ENCODE measurements around the gene SLC25A48.
"Not testable (repeated sequence)": the region's sequence is repeated elsewhere in the genome, so short reads cannot be mapped to it uniquely, and the experiment has no call there.

Gene SLC25A48

GRCh38 chr5:135851915-135852845, 17.7 kb downstream of the SLC25A48 start:
- H3K4me2 ChIP-seq = no peak overlapping the region
- no peaks in the 10 kb centered on the region for H4K20me1 ChIP-seq
- H3K9ac ChIP-seq = no peak overlapping the region
- no peak for TF ChIP-seq Cebpa-rat (IDR thresholded peaks at IDR 0.05)
- no peak overlapping the region for H3K27ac ChIP-seq
- H3K27me3 ChIP-seq = no peaks in the 10 kb centered on the region
- no peaks in the 10 kb centered on the region for H3K36me3 ChIP-seq
- H3K4me1 ChIP-seq = no peaks in the 10 kb centered on the region
- H3K4me3 ChIP-seq = no peak overlapping the region
- peaks cover 15% of the 10 kb centered on the region for H3K9me3 ChIP-seq

- TF ChIP-seq Cebpa-rat (IDR thresholded peaks at IDR 0.05) = no peak
- no peaks in the 10 kb centered on the region for H3K27me3 ChIP-seq
- no peaks in the 10 kb centered on the region for H3K4me1 ChIP-seq
- peaks cover 29% of the 10 kb centered on the region for H3K9me3 ChIP-seq
- no peak overlapping the region for H3K4me3 ChIP-seq
- H3K27ac ChIP-seq = no peak overlapping the region
- no peak overlapping the region for H3K9ac ChIP-seq
- no peak overlapping the region for H3K4me2 ChIP-seq
- no peaks in the 10 kb centered on the region for H4K20me1 ChIP-seq
- no peaks in the 10 kb centered on the region for H3K36me3 ChIP-seq
Measured at GRCh38 chr5:135857630-135858311, 23.3 kb downstream of the SLC25A48 start.

GRCh38 chr5:135859186-135859585, 24.7 kb downstream of the SLC25A48 start:
- H4K20me1 ChIP-seq, H3K36me3 ChIP-seq, H3K27ac ChIP-seq, H3K4me3 ChIP-seq, H3K27me3 ChIP-seq, H3K4me2 ChIP-seq, H3K4me1 ChIP-seq, H3K9ac ChIP-seq: not testable (repeated sequence)
- H3K9me3 ChIP-seq = peaks cover 18% of the 10 kb centered on the region

- Histone ChIP-seq H3K4me2 (no peak overlapping the region), H3K36me3 (no peaks in the 10 kb centered on the region), H3K9ac (no peak overlapping the region), H3K4me3 (no peak overlapping the region), H4K20me1 (no peaks in the 10 kb centered on the region), H3K9me3 (peaks cover 14% of the 10 kb centered on the region), H3K27me3 (no peaks in the 10 kb centered on the region), H3K27ac (no peak overlapping the region), H3K4me1 (no peaks in the 10 kb centered on the region)
- no peak for TF ChIP-seq Cebpa-rat (IDR thresholded peaks at IDR 0.05)
Measured at GRCh38 chr5:135859641-135860040, 25.2 kb downstream of the SLC25A48 start.

- no peak overlapping the region for H3K9ac ChIP-seq
- peaks cover 14% of the 10 kb centered on the region; the same call in 1 of the 2 replicates for H3K9me3 ChIP-seq
Measured at GRCh38 chr5:135861641-135862040, 27.2 kb downstream of the SLC25A48 start.

GRCh38 chr5:135862086-135862485, 27.6 kb downstream of the SLC25A48 start:
- H3K4me1 ChIP-seq = no peaks in the 10 kb centered on the region
- no peaks in the 10 kb centered on the region for H3K27me3 ChIP-seq
- no peak overlapping the region for H3K27ac ChIP-seq
- H3K36me3 ChIP-seq = no peaks in the 10 kb centered on the region
- no peak for TF ChIP-seq Cebpa-rat (IDR thresholded peaks at IDR 0.05)
- no peak overlapping the region for H3K9ac ChIP-seq
- H3K9me3 ChIP-seq = peaks cover 14% of the 10 kb centered on the region; the same call in 1 of the 2 replicates
- no peaks in the 10 kb centered on the region for H4K20me1 ChIP-seq
- no peak overlapping the region for H3K4me2 ChIP-seq
- H3K4me3 ChIP-seq = no peak overlapping the region

More at GRCh38 chr5:135861641-135862040, 27.2 kb downstream of the SLC25A48 start:
- Histone ChIP-seq H3K4me1 (no peaks in the 10 kb centered on the region), H3K4me3 (no peak overlapping the region), H4K20me1 (no peaks in the 10 kb centered on the region), H3K36me3 (no peaks in the 10 kb centered on the region), H3K27ac (no peak overlapping the region), H3K27me3 (no peaks in the 10 kb centered on the region), H3K4me2 (no peak overlapping the region)
- no peak for TF ChIP-seq Cebpa-rat (IDR thresholded peaks at IDR 0.05)

GRCh38 chr5:135862744-135863143, 28.3 kb downstream of the SLC25A48 start:
- no peaks in the 10 kb centered on the region for H4K20me1 ChIP-seq
- H3K9ac ChIP-seq = no peak overlapping the region
- TF ChIP-seq Cebpa-rat (IDR thresholded peaks at IDR 0.05) = no peak
- H3K27ac ChIP-seq = no peak overlapping the region
- H3K4me2 ChIP-seq = no peak overlapping the region
- no peak overlapping the region for H3K4me3 ChIP-seq
- H3K36me3 ChIP-seq = no peaks in the 10 kb centered on the region
- H3K4me1 ChIP-seq = no peaks in the 10 kb centered on the region
- no peaks in the 10 kb centered on the region for H3K27me3 ChIP-seq
- H3K9me3 ChIP-seq = peaks cover 14% of the 10 kb centered on the region; the same call in 1 of the 2 replicates

GRCh38 chr5:135864503-135865435, 30.3 kb downstream of the SLC25A48 start:
- no peaks in the 10 kb centered on the region for H3K36me3 ChIP-seq
- no peaks in the 10 kb centered on the region for H3K27me3 ChIP-seq
- H3K9ac ChIP-seq = no peak overlapping the region
- H3K4me2 ChIP-seq = no peak overlapping the region
- no peak overlapping the region for H3K4me3 ChIP-seq
- no peak for TF ChIP-seq Cebpa-rat (IDR thresholded peaks at IDR 0.05)
- no peak overlapping the region for H3K27ac ChIP-seq
- no peaks in the 10 kb centered on the region for H3K9me3 ChIP-seq
- H3K4me1 ChIP-seq = no peaks in the 10 kb centered on the region
- H4K20me1 ChIP-seq = no peaks in the 10 kb centered on the region

GRCh38 chr5:135866016-135866415, 31.6 kb downstream of the SLC25A48 start:
- TF ChIP-seq Cebpa-rat (IDR thresholded peaks at IDR 0.05) = no peak
- no peaks in the 10 kb centered on the region for H3K9me3 ChIP-seq
- H3K9ac ChIP-seq = no peak overlapping the region
- H3K4me3 ChIP-seq = no peak overlapping the region
- no peaks in the 10 kb centered on the region for H3K27me3 ChIP-seq
- no peaks in the 10 kb centered on the region for H3K4me1 ChIP-seq
- no peaks in the 10 kb centered on the region for H4K20me1 ChIP-seq
- no peaks in the 10 kb centered on the region for H3K36me3 ChIP-seq
- H3K4me2 ChIP-seq = no peak overlapping the region
- no peak overlapping the region for H3K27ac ChIP-seq
